Measurements from ENCODE around the gene CDKN2B.

DNA sequence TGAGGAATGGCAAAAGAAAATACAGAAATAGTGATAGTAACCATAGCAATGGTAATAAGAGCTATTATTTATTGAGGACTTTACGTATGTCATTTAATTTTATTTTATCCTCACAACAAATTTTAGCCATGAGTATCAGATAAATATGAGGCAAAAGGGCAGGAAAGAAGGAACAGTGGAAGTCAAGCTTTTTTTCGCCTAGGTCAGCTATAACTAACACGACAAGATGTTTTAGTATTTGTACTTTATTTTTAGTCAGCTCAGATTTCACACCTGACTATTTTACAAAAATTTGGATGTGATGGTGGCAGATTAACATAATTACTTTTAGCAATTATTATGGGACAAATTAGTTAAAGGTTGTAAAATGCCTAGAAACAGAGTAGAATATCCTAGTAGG, 34.8 kb upstream of the CDKN2B start:
- no peak for TF ChIP-seq POLR2AphosphoS5 (IDR thresholded peaks at IDR 0.05)
- TF ChIP-seq, protein P1, sequence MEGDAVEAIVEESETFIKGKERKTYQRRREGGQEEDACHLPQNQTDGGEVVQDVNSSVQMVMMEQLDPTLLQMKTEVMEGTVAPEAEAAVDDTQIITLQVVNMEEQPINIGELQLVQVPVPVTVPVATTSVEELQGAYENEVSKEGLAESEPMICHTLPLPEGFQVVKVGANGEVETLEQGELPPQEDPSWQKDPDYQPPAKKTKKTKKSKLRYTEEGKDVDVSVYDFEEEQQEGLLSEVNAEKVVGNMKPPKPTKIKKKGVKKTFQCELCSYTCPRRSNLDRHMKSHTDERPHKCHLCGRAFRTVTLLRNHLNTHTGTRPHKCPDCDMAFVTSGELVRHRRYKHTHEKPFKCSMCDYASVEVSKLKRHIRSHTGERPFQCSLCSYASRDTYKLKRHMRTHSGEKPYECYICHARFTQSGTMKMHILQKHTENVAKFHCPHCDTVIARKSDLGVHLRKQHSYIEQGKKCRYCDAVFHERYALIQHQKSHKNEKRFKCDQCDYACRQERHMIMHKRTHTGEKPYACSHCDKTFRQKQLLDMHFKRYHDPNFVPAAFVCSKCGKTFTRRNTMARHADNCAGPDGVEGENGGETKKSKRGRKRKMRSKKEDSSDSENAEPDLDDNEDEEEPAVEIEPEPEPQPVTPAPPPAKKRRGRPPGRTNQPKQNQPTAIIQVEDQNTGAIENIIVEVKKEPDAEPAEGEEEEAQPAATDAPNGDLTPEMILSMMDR (IDR thresholded peaks at IDR 0.05) = no peak

Measured in breast epithelium (tissue), 3 donors.